Left lobe of liver (tissue), 2 donors: ENCODE results near the gene ARHGEF6. TPM values are rescaled to one million over a fixed set of nuclear protein-coding genes. Genes with fewer than 3 reads are reported as not detected.
"Not testable (repeated sequence)": the region's sequence is repeated elsewhere in the genome, so short reads cannot be mapped to it uniquely, and the experiment has no call there.

ENCODE experiments used
- ATAC-seq: fragments of 200-7000 bp; cut with Tn5 transposase; one replicate; pipeline ENCODE4 v1.9.1; 2020; ENCODE audit warnings: mild to moderate bottlenecking, moderate library complexity
- DNase-seq: peaks from one replicate; pipeline ENCODE4 v3.0.0-alpha.2; 2020; ENCODE audit warnings: low spot score
- total RNA-seq: library from RNA; stranded (reverse); gene quantifications from one replicate; pipeline ENCODE4 v1.2.1, GENCODE V29; 2021
- donor health status: DM: no; HTN: no; CAD: no; lungs with moderate emphysema.
- donor health status: DM: no; HTN: yes; CAD: no.

Gene ARHGEF6, protein sequence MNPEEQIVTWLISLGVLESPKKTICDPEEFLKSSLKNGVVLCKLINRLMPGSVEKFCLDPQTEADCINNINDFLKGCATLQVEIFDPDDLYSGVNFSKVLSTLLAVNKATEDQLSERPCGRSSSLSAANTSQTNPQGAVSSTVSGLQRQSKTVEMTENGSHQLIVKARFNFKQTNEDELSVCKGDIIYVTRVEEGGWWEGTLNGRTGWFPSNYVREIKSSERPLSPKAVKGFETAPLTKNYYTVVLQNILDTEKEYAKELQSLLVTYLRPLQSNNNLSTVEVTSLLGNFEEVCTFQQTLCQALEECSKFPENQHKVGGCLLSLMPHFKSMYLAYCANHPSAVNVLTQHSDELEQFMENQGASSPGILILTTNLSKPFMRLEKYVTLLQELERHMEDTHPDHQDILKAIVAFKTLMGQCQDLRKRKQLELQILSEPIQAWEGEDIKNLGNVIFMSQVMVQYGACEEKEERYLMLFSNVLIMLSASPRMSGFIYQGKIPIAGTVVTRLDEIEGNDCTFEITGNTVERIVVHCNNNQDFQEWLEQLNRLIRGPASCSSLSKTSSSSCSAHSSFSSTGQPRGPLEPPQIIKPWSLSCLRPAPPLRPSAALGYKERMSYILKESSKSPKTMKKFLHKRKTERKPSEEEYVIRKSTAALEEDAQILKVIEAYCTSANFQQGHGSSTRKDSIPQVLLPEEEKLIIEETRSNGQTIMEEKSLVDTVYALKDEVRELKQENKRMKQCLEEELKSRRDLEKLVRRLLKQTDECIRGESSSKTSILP
- total RNA-seq = 3.0 TPM

DNA sequence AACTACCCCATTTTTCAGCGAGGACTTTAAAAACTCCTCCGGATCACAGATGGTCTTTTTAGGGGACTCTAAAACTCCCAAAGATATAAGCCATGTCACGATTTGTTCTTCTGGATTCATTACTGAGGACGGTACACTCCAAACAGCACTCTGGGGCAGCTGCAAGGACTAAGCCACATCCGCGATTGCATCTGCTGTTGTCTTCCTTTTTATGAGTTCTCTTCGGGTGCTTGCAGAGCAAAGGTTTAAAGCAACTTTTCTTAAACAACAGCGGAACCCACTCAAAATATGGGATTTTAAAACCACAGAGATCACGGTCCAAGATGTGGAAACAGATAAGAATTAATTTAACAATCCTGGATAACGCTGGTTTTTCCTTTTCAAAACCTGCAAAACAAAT, at the start of gene ARHGEF6:
ARHGEF6 (minus strand) TSS at position 170 of the 400 bp plus-strand sequence; CDS start at position 120, 50 bp downstream.
- no peak for ATAC-seq
- no peak for DNase-seq

DNA sequence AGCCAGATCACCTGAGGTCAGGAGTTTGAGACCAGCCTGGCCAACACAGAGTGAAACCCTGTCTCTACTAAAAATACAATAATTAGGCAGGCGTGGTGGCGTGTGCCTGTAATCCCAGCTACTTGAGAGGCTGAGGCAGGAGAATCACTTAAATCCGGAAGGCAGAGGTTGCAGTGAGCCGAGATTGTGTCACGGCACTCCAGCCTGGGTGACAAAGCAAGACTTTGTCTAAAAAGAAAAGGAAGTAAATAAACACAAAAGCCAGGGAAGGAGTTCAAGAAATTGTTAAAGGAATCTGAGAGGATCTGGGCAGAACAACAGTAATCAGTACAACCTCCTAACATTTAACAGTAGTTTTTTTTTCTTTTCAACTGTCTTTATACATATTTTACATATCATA, 48.7 kb upstream of the ARHGEF6 start:
- DNase-seq = no peak
- ATAC-seq = no peak

DNA sequence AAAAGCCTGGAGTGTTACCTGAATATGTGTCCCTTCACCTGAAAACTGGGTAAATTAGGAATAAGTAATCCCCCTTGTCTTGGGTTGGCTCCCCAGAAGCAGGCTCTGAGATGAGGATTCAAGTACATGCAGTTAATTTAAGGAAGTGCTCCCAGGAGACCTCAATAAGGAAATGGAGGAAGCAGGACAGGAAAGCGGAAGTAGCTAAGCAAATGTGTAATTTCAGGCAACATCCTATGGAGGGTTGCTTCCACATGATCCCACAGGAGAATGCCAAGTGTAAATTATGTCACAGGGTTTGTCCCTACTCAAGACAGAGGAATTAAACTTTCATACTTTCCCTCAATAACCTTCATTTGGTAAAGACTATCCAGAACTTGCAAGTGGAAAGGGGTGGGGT, 48.1 kb upstream of the ARHGEF6 start:
- no peak for ATAC-seq
- no peak for DNase-seq

DNA sequence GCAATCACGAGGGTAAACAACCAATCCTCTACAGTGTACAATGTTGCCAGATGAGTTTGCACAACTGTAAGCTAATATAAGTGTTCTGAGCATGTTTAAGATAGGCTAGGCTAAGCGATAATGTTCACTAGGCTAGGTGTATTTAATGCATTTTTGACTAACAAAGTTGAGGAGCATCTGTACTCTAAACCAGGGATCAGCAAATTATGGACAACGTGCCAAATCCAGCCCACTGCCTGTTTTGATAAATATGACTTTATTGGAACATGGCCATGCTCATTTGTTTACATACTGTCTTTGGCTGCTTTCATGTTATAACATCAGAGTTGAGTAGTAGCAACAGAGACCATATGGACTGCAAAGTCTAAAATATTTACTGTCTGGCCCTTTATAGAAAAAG, 46.3 kb upstream of the ARHGEF6 start:
- DNase-seq = no peak
- no peak for ATAC-seq

DNA sequence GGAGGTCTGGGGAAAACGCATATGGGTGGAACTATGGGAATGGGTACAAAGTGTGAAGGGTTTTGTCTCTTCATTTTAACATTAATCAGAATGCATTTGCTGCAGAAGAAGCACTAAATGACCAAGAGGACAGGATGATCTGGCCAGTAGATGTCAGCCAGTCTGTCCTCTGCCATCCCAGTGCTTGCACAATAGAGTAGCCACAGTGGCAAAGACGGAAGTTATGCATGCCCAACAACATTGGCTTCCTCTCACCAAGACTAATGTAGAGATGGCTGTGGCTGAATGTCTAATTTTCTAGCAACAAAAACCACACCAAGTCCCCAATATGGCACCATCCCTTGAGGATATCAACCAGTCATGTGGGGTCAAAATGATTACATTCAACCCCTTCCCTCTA, 45.0 kb upstream of the ARHGEF6 start:
- ATAC-seq = no peak
- no peak for DNase-seq

DNA sequence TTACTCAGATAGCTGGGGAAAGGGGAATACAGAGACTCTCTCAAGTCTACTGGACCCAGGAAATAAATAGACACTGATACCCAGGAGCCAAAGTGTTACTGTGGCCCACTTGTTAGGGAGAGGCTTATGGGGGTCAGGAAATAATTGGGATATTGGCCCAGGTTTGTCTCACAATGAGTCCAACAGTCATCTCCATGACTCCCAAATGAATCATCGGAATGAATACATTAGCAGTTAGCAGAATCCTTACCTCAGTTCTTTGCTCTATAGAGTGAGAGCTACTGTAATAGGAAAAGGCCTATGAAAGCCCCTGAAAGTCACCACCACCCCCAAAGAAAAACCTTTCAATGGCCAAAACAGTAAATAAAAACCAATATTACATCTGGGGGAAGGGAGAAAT, 42.4 kb upstream of the ARHGEF6 start:
- no peak for DNase-seq
- no peak for ATAC-seq

DNA sequence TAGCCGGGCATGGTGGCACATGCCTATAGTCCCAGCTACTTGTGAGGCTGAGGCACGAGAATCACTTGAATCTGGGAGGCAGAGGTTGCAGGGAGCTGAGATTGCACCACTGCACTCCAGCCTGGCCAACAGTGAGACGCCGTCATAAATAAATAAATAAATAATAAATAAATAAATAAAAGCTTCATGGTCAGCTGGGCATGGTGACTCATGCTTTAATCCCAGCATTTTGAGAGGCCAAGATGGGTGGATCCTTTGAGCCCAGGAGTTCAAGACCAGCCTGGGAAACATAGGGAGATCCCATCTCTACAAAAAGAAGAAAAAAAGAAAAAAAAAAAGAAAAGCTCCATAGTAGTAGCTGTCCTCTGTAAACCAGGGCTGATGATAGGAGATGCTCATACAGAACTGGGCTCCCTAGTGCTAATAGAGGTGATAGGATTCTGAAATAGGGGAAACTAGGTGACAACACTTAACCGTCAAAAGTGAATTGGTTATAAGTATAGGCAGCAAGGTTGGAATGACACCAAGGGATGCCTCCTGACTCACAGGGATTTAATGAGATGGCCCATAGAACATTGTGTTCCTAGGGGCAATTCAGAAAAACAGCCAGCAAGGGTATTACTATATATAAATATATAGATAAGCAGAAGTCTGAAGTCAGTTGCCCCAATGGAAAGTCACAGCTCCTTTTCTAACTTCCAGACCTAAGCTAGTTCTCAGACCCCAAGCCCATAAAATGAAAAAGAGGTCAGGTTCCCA, 41.8 kb upstream of the ARHGEF6 start:
- ATAC-seq = no peak

DNA sequence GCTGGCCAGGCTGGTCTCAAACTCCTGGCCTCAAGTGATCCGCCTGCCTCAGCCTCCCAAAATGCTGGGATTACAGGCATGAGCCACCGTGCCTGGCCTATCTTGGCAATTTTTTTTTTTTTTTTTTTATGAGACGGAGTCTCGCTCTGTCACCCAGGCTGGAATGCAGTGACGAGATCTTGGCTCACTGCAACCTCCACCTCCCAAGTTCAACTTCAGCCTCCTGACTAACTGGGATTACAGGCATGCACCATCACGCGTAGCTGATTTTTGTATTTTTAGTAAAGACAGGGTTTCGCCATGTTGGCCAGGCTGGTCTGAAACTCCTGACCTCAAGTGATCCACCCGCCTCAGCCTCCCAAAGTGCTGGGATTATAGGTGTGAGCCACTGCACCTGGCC, 39.0 kb upstream of the ARHGEF6 start:
- DNase-seq, ATAC-seq: not testable (repeated sequence)

More for the DNA sequence above, 41.8 kb upstream of the ARHGEF6 start:
- no peak for DNase-seq

DNA sequence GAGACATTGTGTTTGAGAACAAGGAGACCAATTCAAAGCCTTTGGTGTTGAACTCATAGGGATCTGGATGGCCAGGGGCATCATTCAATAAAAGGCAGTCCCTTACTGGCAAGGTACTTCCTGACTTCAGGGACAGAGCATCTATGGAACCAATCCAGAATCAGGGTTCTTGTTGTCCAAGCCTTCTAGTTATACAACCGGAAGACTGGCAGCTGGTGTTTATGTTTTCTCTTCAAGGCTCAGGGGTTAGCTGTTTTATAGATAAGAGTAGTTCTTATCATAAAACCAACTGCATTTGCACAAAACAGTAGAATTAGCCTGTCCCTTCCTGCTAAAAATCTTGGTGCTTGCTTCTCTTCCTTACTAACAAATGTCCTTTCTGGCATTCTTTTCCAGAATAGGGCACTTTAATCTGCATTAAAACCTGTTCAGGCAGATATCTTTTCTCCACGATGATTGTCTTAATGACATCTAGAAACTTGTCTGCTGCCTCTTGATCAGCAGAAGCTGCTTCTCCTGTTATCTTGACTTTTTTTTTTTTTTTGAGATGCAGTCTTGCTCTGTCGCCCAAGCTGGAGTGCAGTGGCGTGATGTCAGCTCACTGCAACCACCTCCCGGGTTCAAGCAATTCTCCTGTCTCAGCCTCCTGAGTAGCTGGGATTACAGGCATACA, 38.4 kb upstream of the ARHGEF6 start:
- ATAC-seq (no peak), DNase-seq (no peak)

DNA sequence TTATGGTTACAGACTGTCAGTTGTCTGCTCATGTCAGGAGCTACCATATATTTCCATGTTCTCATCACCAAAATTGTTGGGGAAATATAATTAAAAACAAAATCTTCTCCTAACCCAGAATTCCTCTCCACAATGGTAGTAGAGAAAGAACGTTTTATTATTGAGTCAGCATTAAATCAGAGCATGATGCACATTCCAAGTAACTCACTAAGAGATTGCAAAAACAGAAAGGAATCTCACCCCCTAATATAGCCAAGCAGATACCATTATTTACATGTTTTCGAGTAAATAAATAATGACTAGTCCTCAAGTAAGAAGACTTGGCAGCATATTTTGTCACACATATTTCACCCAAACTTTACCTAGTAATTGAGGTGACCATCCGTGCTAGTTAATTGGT, 36.2 kb upstream of the ARHGEF6 start:
- ATAC-seq = no peak
- DNase-seq = no peak

DNA sequence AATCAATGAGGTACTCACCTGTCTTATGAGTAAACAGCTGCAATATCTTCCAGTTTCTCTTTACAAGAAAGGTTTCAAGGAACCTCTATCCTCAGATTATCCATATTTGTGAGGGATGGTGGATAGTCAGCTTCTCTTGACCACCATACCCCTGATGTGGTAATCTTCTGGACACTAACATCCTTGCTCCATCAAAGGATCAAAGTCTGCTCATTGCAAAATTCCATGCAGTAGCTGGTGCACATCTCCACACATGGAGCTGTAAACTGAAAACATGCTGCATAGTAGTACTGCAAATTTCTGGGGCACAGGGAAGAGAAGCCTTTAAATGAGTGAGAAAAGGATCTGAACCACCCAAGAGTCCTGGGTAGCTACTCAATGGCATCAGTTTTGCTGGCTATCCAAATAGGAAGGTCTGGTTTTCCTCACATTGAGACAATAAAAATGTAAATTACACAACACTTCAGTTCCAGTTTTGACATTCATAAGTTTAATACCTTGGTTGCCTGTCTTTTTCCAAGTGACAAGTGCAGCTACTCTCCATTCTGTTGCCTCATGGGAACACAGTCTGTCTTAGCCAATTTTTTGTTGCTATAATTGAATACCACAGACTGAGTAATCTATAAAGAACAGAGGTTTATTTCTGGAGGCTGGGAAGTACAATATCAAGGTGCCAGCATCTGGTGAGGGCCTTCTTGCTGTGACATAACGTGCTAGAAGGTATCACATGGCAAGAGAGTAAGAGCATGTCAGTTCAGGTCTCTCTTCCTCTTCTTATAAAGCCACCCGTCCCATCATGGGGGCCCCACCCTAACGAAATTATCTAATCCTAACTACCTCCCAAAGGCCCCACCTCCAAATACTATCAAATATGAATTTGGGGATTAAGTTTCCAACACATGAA, 34.4 kb upstream of the ARHGEF6 start:
- DNase-seq = peak; percentile 44

DNA sequence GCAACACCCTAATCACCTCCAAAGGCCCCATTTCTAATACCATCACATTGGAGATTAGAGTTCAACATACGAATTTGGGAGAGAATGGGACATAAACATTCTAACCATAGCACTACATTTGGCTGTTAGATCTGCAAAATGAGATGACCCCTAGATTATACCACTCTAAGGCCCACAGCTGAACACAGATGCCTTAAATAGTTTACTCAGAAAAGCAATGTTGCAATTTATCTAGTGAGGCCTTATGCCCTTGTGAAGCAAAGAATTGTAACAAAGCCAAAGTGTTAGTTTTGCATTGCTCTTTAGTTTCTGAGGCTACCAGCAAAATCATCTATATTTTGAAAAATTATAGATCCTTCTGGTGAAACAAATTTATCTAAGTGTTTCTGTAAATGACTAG, 31.6 kb upstream of the ARHGEF6 start:
- DNase-seq (no peak), ATAC-seq (no peak)

More for the DNA sequence above, 34.4 kb upstream of the ARHGEF6 start:
- peak; percentile 94 for ATAC-seq

DNA sequence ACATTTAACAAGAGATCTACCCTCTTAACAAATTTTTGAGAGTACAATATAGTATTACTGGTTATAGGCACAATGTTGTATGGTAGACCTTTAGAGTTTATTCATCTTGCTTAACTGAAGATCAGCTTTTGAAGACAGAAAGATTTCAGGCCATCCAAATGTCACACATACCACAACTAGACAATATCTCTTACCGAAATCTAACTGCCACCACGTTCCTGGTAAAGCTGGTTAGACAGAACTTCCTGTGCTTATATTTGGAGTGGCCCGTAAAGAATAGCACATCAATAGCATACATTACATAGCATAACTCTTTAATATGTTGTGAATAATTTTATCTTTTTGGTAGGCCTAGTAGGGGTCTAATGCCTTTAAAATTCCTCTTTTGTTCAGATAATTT, 29.8 kb upstream of the ARHGEF6 start:
- no peak for ATAC-seq
- DNase-seq = no peak

DNA sequence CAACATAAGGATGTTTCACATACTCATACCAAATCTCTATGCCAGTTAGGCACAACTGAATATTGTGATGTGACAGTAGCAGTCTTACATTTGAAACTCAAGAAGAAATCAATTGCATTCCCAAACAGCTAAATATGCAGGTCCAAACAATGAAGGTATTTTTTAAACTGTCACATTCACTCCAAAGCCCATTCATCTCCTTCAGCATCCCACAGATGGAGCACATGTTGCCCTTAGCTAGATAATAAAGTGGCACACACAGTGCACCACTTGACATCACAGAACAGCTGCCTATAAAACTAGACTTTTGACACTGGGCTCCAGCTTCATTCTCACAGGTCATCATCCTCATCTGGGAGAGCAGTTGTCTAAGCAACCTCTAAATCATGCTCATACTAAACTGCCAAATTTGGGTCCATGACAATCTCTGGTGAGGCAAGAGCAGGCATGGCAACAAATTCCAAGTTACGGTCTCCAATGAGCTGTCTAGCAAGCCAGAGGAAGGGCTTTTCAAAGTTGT, 26.2 kb upstream of the ARHGEF6 start:
- DNase-seq = no peak
- ATAC-seq = no peak

DNA sequence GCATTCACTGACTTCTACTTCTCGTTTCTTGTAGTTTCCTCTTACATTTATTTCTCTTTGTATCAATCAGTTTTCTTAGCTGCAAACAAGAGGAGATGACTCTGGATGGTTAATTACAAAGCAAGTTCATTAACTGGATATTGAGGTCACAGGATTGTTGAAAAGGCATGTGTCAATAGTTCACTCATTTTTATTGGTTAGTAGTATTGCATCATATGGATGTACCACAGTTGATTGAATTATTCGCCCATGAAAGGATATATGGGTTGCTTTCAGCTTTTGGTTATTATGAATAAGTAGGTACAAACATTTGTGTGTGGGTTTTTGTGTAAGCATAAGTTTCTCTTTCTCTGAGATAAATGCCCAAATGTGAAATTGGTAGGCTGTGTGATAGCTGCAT, 21.8 kb upstream of the ARHGEF6 start:
- ATAC-seq (no peak), DNase-seq (no peak)

DNA sequence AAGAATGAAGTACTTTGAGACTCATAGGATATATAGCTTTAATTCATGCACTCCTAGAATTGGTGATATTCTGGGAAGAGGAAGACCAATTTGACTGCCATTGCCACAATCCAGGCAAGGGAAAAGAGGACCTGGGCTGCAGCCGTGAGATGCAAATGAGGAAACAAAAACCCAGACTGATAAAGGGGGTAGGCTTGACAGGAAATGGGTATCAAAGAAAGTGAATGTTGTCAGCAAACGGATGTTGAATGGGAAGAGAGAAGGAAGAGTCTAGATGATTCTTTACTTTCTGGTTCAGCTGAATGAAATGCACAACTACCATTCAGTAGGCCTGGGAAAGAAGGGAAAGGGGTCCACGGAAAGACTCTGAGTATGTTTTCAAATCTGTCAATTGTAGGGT, 17.1 kb upstream of the ARHGEF6 start:
- DNase-seq (no peak), ATAC-seq (no peak)

DNA sequence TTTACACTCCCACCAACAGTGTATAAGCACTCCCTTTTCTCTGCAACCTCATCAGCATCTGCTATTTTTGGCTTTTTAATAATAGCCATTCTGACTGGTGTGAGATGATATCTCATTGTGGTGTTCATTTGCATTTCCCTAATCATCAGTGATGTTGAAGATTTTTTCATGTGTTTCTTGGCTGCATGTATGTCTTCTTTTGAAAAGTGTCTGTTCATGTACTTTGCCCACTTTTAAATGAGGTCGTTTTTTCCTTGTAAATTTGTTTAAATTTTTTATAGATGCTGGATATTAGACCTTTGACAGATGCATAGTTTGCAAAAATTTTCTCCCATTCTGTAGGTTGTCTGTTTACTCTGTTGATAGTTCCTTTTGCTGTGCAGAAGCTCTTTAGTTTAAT, 14.4 kb upstream of the ARHGEF6 start:
- ATAC-seq, DNase-seq: not testable (repeated sequence)

DNA sequence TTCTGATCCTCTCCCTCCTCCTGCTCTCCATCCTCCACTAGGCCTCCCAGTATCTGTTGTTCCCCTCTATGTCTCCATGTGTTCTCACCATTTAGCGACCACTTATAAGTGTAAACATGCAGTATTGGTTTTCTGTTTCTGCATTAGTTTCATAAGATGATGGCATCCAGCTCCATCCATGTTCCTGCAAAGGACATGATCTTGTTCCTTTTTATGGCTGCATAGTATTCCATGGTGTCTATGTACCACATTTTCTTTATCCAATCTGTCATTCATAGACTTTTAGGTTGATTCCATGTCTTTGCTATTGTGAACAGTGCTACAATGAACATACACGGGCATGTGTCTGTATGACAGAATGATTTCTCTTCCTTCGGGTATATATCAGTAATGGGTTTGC, 13.9 kb upstream of the ARHGEF6 start:
- ATAC-seq, DNase-seq: not testable (repeated sequence)

DNA sequence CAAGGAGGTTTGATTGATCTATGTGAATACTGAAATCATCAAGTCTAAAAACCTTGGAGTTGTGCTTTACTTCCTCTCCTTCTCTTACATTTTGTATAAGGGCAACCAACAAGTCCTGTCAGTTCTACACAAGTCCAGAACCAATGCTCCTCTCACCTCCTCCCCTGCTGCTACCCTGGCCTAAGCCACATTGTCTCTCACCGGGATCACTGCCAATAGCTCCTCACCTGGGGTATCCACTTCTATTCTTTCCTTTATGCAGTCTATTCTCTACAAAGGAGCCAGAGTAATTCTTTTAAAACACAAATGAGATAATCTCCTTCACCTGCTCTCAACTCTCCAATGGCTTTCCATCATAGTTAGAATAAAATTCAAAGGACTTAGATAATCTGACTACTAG, 13.3 kb upstream of the ARHGEF6 start:
- no peak for DNase-seq
- no peak for ATAC-seq

DNA sequence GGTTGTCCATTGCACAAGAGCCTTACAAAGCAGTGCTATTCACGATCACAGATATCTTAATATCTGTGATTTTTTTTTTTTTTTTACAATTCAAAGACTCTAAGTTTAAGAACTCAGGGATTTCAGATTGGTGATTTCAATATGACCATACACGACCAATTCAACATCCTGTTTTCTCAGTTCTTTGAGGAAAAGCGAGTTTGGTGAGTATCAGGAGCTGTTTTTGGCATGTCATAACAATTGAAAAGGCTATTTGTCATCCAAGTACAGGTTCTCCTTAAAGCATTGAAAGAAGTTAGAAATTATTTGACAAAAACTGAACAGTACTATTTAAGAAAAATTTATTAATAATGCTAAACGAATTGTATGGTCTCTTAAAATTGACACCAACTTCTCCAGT, 9.1 kb upstream of the ARHGEF6 start:
- no peak for ATAC-seq
- DNase-seq = no peak
